CD4-positive, alpha-beta T cell treated with Interleukin-15 for 1 hour (primary cell): ENCODE measurements around the gene CNTNAP2.
"Not testable (repeated sequence)": the region's sequence is repeated elsewhere in the genome, so short reads cannot be mapped to it uniquely, and the experiment has no call there.

Experiments
- DNase-seq: peaks from one replicate; pipeline ENCODE4 v3.0.0-alpha.2; 2020

The CNTNAP2 gene

DNA sequence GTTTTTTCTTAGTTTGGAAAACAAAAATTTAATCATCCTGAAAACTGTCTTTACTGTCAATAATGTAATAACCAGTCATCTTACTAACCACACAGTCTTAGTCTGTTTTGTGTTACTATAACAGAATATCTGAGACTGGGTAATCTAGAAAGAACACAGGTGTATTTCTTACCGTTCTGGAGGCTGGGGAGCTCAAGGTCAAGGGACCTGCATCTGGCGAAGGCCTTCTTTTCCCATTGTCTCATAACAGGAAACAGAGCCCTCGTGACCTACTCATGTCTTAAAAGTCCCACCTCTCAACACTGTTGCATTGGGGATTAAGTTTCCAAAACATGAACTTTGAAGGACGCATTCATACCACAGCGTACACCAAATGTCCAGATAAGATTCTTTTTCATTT is 932.3 kb downstream of the CNTNAP2 start:
- no peak for DNase-seq

DNA sequence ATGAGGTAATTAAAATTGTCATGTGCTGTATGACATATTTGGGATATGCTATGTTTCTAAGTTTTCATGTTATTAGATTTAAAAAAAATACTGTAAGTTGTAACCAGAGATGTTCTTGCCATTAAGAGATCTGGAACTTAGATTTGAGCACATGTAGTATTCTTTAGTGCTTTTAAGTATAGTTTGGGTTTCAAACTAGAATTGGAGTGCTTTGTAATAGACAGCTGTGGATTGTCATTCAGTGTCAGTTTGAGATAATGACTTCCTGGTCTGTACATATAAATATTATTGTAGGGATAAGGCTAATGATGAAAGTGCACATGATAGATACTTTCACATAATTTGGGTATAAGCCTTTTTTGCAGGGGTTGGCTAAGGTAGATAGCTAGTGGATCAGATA is 936.2 kb downstream of the CNTNAP2 start:
- no peak for DNase-seq

DNA sequence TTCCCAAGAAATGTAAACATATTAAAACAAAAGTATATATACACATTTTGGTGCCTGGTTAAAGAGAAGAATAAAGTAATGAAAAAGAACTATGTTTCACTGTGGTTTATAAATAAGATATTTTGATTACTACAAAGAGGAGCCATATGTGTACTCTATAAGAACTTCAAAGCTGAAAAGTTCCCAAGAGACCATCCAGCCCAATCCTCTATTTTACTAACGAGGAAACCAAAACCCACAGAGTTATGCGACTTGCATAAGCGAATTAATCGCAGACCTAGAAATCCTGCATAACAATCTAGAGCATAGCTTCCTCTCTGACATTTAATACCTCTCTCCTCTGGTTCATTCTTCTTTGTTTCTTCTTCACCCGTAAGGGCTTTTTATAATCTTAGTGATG is 937.1 kb downstream of the CNTNAP2 start:
- no peak for DNase-seq

DNA sequence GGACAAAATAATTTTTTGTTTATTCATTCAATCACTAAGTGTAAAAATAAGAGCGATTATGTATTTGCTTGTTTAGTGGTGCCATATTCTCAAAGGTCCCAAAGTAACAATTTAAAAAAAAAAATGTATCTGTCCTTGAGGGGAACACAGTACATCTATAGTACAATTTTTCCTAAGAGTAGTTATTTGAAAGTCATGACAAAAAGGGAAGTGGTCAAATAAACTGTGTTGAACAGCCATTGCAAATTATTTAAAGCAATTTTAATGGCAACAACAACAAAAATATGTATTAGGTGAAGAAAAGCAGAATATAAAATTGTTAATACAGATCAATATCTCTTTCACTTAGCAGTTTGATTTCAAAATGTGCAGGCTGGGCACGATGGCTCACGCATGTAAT is 943.5 kb downstream of the CNTNAP2 start:
- no peak for DNase-seq

GRCh38 chr7:147062897-147063296 is 946.3 kb downstream of the CNTNAP2 start:
- DNase-seq: no peak

DNA sequence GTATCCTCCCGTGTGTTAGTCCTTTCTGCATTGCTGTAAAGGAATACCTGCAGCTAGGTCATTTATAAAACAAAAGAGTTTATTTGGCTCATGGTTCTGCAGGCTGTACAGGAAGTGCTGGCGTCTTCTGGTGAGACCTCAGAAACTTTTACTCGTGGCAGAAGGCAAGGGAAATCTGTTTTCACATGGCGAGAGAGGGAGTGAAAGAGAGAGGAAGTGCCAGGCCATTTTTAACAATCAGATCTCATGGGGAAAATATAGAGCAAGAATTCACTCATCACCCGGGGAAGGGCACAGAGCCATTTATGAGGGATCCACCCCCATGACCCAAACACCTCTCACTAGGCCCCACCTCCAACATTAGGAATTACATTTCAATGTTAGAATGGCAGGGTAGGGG is 952.2 kb downstream of the CNTNAP2 start:
- no peak for DNase-seq

DNA sequence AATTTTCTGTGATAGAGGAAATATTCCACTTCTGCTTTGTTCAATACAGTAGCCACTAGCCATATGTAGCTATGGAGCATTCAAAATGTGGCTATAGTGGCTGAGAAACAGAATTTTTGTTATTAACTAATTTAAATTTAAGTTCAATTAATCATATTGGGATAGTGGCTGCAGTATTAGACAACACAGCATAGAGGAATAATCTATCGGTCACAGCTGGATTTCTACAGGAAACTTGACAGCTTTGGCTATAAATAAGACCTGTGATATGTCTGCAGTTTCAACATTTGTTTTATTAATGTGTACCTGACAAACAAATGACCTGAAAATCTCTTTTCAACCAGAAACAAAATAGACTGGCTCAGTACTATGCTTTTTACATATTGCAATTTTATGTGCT is 953.2 kb downstream of the CNTNAP2 start:
- no peak for DNase-seq

- no peak for DNase-seq
Measured at GRCh38 chr7:147070886-147071285, 954.3 kb downstream of the CNTNAP2 start.

- no peak for DNase-seq
Measured at GRCh38 chr7:147071536-147071935, 954.9 kb downstream of the CNTNAP2 start.

- DNase-seq: no peak
Measured at GRCh38 chr7:147078312-147078711, 961.7 kb downstream of the CNTNAP2 start.

DNA sequence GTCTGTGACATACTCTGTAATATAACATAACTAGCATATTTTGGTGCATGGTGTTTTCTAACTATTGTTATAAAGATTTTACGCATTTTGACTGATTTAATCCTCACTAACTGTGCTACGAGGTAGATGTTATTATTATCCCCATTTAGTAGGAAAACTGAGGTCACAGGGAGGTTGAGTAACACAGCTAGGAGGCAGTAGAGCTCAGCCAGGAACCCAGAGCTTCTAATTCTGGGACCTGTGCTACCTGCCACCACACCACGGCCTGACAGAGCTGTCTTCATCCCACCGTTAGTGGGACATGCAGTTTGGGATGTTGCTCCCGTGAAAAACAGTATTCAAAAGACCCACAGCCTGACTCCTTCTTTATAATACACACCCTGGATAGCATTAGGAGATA is 962.5 kb downstream of the CNTNAP2 start:
- DNase-seq: no peak

DNA sequence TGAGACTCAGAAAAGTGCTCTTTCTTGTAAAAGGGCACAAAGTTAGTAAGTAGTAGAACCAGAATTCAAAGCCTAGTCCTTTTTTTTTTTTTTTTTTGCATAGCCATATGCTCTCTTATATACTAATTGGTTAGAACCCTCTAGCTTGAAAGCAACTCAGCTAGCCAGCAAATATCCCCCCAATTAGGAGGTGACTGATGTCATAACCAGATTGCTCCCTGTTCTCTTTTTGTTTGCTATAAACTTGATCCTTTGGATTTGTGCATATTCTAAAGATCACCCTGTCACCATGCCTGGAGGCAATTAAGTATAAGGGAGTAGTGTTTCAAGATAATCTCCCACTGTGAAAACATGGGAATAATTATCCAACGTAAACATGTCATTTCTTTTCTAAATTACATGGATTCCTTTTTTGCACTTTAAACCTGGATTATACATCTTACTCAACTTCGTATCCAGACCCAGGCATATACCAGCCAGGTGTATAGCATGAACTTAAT is 963.4 kb downstream of the CNTNAP2 start:
- no peak for DNase-seq

GRCh38 chr7:147081117-147081516 is 964.5 kb downstream of the CNTNAP2 start:
- DNase-seq: no peak

GRCh38 chr7:147089051-147089461 is 972.5 kb downstream of the CNTNAP2 start:
- DNase-seq: no peak

- DNase-seq: no peak
Measured at GRCh38 chr7:147089608-147090007, 973.0 kb downstream of the CNTNAP2 start.

- no peak for DNase-seq
Measured at GRCh38 chr7:147096629-147097028, 980.0 kb downstream of the CNTNAP2 start.

DNA sequence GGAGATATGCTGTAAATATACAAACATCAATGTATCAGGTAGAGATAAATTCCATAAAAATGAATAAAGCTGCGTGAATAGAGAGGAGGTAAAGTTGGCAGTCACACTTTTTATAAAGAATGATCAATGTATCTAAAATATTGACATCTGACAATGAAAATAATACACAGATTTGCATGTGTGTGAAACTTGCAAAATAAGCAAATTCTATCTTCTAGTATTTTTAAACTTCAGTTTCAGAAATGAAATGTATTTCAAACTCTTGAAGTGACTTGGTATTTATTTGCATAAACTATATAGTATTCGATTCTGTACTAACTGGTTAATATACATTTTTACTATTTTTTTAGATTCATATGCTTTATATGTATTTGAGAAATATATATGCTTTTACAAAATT is 986.6 kb downstream of the CNTNAP2 start:
- no peak for DNase-seq

- DNase-seq: no peak
Measured at GRCh38 chr7:147106746-147107145, 990.1 kb downstream of the CNTNAP2 start.

GRCh38 chr7:147114525-147114924 is 997.9 kb downstream of the CNTNAP2 start:
- not testable (repeated sequence) for DNase-seq

- no peak for DNase-seq
Measured at GRCh38 chr7:147136352-147136751, 1019.8 kb downstream of the CNTNAP2 start.

- DNase-seq: no peak
Measured at GRCh38 chr7:147145194-147145593, 1028.6 kb downstream of the CNTNAP2 start.

GRCh38 chr7:147146169-147146568 is 1029.6 kb downstream of the CNTNAP2 start:
- DNase-seq: no peak

DNA sequence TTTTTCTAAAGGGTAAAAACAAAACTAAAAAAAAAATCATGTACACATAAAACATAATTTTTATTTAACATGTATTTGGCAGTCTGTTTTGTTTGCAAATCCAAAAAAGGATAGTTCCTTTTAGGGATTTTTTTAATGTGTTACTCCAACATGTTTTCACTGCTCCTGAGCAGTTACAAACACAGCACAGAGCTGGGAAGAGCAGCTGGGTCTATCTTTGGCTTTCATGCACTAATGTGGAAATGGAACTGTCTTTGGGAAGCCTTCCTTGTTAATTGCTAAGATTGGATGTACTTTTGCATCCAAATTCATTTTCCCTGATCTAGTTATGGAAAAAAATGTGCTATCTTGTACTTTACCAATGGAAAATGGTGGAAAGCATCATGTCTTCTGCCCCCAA is 1035.1 kb downstream of the CNTNAP2 start:
- DNase-seq: no peak

GRCh38 chr7:147153571-147153970 is 1037.0 kb downstream of the CNTNAP2 start:
- DNase-seq: no peak

DNA sequence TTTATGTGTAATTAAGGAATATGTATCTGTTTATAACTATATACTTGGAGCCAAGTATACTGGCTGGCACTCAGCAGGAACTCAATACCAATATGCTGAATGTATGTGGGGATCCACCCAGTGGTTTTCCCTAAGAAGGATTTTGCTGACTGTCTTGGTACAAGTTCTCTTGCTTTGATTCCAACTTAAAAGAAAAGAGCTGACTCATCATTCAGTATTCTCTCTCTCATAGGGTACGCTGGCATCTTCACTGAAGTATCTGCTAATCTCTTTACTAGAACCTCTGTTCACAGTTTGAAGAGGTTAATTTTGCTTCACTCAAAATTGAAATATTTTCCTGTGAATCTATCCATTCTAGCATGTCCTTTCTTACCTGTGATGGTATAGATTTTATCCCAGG is 1044.8 kb downstream of the CNTNAP2 start:
- DNase-seq: no peak
